GM12801 (cell line): ENCODE data around the gene SPRR2E.

Experiments
- CTCF ChIP-seq: IDR thresholded peaks from one replicate; pipeline ENCODE4 v1.5.1; 2011; ENCODE audit warnings: control low read depth; ENCODE audit not compliant: insufficient read length; ENCODE audit errors: extremely low read depth

SPRR2E gene

GRCh38 chr1:153087652-153088051, 6.7 kb downstream of the SPRR2E start:
- TF ChIP-seq CTCF: no peak

- no peak for TF ChIP-seq CTCF
These were observed 12.6 kb downstream of the SPRR2E start for GRCh38 chr1:153081736-153082135.

GRCh38 chr1:153072806-153073726, 21.3 kb downstream of the SPRR2E start:
- TF ChIP-seq CTCF: no peak

GRCh38 chr1:153071511-153071910, 22.8 kb downstream of the SPRR2E start, which contains the start of gene SPRR2B:
Gene SPRR2B (minus strand): TSS chr1:153071611. CDS start chr1:153070839, 772 bp downstream.
- no peak for TF ChIP-seq CTCF

- no peak for TF ChIP-seq CTCF
These were observed 24.1 kb downstream of the SPRR2E start for GRCh38 chr1:153070243-153070642.

- no peak for TF ChIP-seq CTCF
These were observed 35.2 kb downstream of the SPRR2E start for GRCh38 chr1:153058826-153059784.

GRCh38 chr1:153058154-153058553, 36.2 kb downstream of the SPRR2E start:
- TF ChIP-seq CTCF: no peak
